CD14-positive monocyte (primary cell): ENCODE data around the gene C3orf62. TPM values are rescaled to one million over a fixed set of nuclear protein-coding genes. Genes with fewer than 3 reads are reported as not detected.

Source experiments
- DNase-seq, 3 donors: peaks; one replicate each; pipeline ENCODE4 v3.0.0-alpha.2; 2011 to 2022
- H2AFZ ChIP-seq: 2 replicates; pipeline ENCODE4 v1.6.0; 2012; ENCODE audit warnings: mild to moderate bottlenecking, low read depth, low read length, inconsistent platforms; ENCODE audit not compliant: insufficient read depth, poor library complexity, severe bottlenecking
- H3K27ac ChIP-seq, 2 donors: 1 replicate in 1 of 2; 2 replicates in 1 of 2; pipeline ENCODE4 v1.5.1; 2012 to 2013; ENCODE audit warnings: low read length in 2 of 2, control low read depth in 1 of 2, inconsistent platforms in 1 of 2, low read depth in 1 of 2, mild to moderate bottlenecking in 1 of 2
- H3K27me3 ChIP-seq, 2 donors: one replicate each; pipeline versions ENCODE4 v1.6.0 to v1.6.1; 2011 to 2013; ENCODE audit warnings: low read length in 2 of 2; ENCODE audit not compliant: control insufficient read depth in 2 of 2, insufficient read depth in 2 of 2
- H3K36me3 ChIP-seq, 2 donors: replicated peaks in 1 of 2; 1 replicate in 1 of 2; 2 replicates in 1 of 2; pipeline versions ENCODE4 v1.5.1 to v1.6.1; 2012 to 2013; ENCODE audit warnings: low read length in 2 of 2, control low read depth in 1 of 2, inconsistent platforms in 1 of 2, mild to moderate bottlenecking in 1 of 2; ENCODE audit not compliant: insufficient read depth in 2 of 2, control insufficient read depth in 1 of 2
- H3K4me1 ChIP-seq, 2 donors: 1 replicate in 1 of 2; 2 replicates in 1 of 2; pipeline versions ENCODE4 v1.5.1 to v1.6.1; 2012 to 2013; ENCODE audit warnings: low read length in 2 of 2, control low read depth in 1 of 2, inconsistent platforms in 1 of 2, mild to moderate bottlenecking in 1 of 2, moderate library complexity in 1 of 2; ENCODE audit not compliant: insufficient read depth in 2 of 2, control insufficient read depth in 1 of 2
- H3K4me2 ChIP-seq: replicated peaks from 2 replicates; pipeline ENCODE3; 2012; ENCODE audit warnings: low read length, moderate library complexity, mild to moderate bottlenecking; ENCODE audit not compliant: poor library complexity, severe bottlenecking; ENCODE audit errors: extremely low read depth
- H3K4me3 ChIP-seq, 3 experiments: fragments of 200-600 bp in 1 of 3; sonication (generic) in 1 of 3; replicated peaks in 1 of 3; 1 replicate in 2 of 3; 2 replicates in 1 of 3; pipeline ENCODE4 v1.5.1; 2011 to 2013; ENCODE audit warnings: low read length in 3 of 3, mild to moderate bottlenecking in 3 of 3, control low read depth in 2 of 3, low read depth in 2 of 3, inconsistent platforms in 1 of 3, moderate library complexity in 1 of 3
- H3K79me2 ChIP-seq: 2 replicates; pipeline ENCODE4 v1.6.0; 2012; ENCODE audit warnings: mild to moderate bottlenecking, control low read depth, inconsistent platforms, low read length, moderate library complexity; ENCODE audit not compliant: insufficient read depth
- H3K9ac ChIP-seq: 2 replicates; pipeline ENCODE4 v1.6.0; 2017; ENCODE audit warnings: low read length, mild to moderate bottlenecking; ENCODE audit not compliant: insufficient read depth, poor library complexity, severe bottlenecking
- H3K9me3 ChIP-seq, 2 donors: replicated peaks in 1 of 2; 1 replicate in 1 of 2; 2 replicates in 1 of 2; pipeline versions ENCODE4 v1.5.1 to v1.6.1; 2012 to 2013; ENCODE audit warnings: low read length in 2 of 2, control low read depth in 1 of 2; ENCODE audit not compliant: control insufficient read depth in 1 of 2, insufficient read depth in 1 of 2
- H4K20me1 ChIP-seq: 2 replicates; pipeline ENCODE4 v1.6.0; 2012; ENCODE audit warnings: mild to moderate bottlenecking, low read length, control low read depth, moderate library complexity; ENCODE audit not compliant: insufficient read depth
- H3K27ac Mint-ChIP-seq, 7 donors: one replicate each; pipeline ENCODE4 v1.8.0; 2020; ENCODE audit warnings: mild to moderate bottlenecking in 7 of 7, mixed read lengths in 7 of 7, moderate library complexity in 6 of 7, inconsistent platforms in 2 of 7
- H3K27me3 Mint-ChIP-seq, 3 donors: one replicate each; pipeline ENCODE4 v1.8.0; 2021 to 2022; ENCODE audit warnings: low read depth in 3 of 3, mild to moderate bottlenecking in 3 of 3, mixed read lengths in 3 of 3, moderate library complexity in 3 of 3, inconsistent platforms in 1 of 3
- H3K36me3 Mint-ChIP-seq, 2 donors: one replicate each; pipeline ENCODE4 v1.8.0; 2020; ENCODE audit warnings: mixed read lengths in 2 of 2, inconsistent platforms in 1 of 2, mild to moderate bottlenecking in 1 of 2
- H3K4me1 Mint-ChIP-seq: one replicate; pipeline ENCODE4 v1.8.0; 2020; ENCODE audit warnings: mild to moderate bottlenecking, mixed read lengths
- H3K4me3 Mint-ChIP-seq, 2 donors: one replicate each; pipeline ENCODE4 v1.8.0; 2020; ENCODE audit warnings: mild to moderate bottlenecking in 2 of 2, mixed read lengths in 2 of 2, moderate library complexity in 1 of 2
- H3K9me3 Mint-ChIP-seq, 7 donors: one replicate each; pipeline ENCODE4 v1.8.0; 2020 to 2022; ENCODE audit warnings: mixed read lengths in 7 of 7, mild to moderate bottlenecking in 6 of 7, moderate library complexity in 6 of 7, inconsistent platforms in 2 of 7
- CTCF ChIP-seq: fragments of 200-600 bp; IDR thresholded peaks from one replicate; pipeline ENCODE4 v1.8.0; 2022; ENCODE audit warnings: antibody characterized with exemption, mild to moderate bottlenecking
- WGBS: methylation state at CpG from one replicate; pipeline ENCODE4 v1.1.5; 2013; ENCODE audit warnings: missing lambda C conversion rate; ENCODE audit not compliant: insufficient coverage; 5-methylcytosine and 5-hydroxymethylcytosine counted together
- intact Hi-C, 2 donors: fragments of 100-400 bp; cut with micrococcal nuclease; formaldehyde crosslinking; loops; one replicate each; pipeline versions ENCODE4 v1.15.0 to v1.15.1; 2023
- polyA plus RNA-seq, 3 donors: library from polyadenylated mRNA; depleted of rRNA in 1 of 3; unstranded in 2 of 3; stranded (reverse) in 1 of 3; fragments of 300-500 nt in 2 of 3; fragments of >200 nt in 1 of 3; fragmentation: Illumina TruSeq in 2 of 3; gene quantifications; 1 replicate in 2 of 3; 2 replicates in 1 of 3; pipeline ENCODE4 v1.2.3, GENCODE V29; 2012 to 2021

The C3orf62 gene
- polyA plus RNA-seq, 3 donors = 0.60 to 15.7 (median 1.0) TPM

DNA sequence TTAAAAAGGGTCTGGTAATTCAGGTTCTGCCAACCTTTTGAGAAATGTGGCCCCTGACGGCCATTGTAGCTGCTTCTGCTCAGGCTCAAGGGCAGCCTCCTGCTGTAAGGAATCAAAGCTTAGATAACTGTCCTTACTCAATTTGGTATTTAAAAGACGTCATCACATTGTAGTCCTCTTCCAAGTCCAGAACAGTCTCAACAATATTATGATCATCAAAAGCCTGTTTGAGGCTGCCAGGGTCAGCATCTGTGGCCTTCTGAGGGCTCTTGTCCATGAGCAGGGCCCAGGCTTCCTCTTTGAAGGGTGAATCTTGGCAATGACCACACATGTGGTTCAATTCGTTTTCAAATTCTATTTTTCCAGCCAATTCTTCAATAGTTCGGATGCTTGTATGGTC is 6.0 kb downstream of the C3orf62 start:
- peak overlapping the region in 1 of 2 donors; percentile 36 for H3K27ac ChIP-seq
- no peaks in the 10 kb centered on the region for H3K27me3 ChIP-seq
- Mint-ChIP-seq H3K4me3 (no peak overlapping the region), H3K27ac (no peak overlapping the region), H3K27me3 (peaks cover 0 to 2% (median 0%) of the 10 kb centered on the region in 3 donors), H3K9me3 (no peaks in the 10 kb centered on the region), H3K36me3 (peaks cover 42 to 57% of the 10 kb centered on the region in 2 donors), H3K4me1 (peaks cover 10% of the 10 kb centered on the region)
- no peak for TF ChIP-seq CTCF
- H3K9ac ChIP-seq = no peak overlapping the region
- intact Hi-C loops = no loop called here
- peaks cover 3 to 10% of the 10 kb centered on the region in 2 donors for H3K4me1 ChIP-seq
- peaks cover 16 to 48% of the 10 kb centered on the region in 2 donors for H3K36me3 ChIP-seq
- H3K9me3 ChIP-seq = no peaks in the 10 kb centered on the region
- no peak overlapping the region for H3K4me2 ChIP-seq
- no peaks in the 10 kb centered on the region for H4K20me1 ChIP-seq
- no peaks in the 10 kb centered on the region for H3K79me2 ChIP-seq
- no peak overlapping the region for H2AFZ ChIP-seq
- WGBS = 100% methylated on average over 1 of the region's 4 CpGs
- H3K4me3 ChIP-seq = no peak overlapping the region
- no peak for DNase-seq

- H3K4me3 Mint-ChIP-seq = no peak overlapping the region
- H3K27ac ChIP-seq = peak overlapping the region in 1 of 2 donors; percentile 1
- H3K27me3 Mint-ChIP-seq = peaks cover 0 to 2% (median 0%) of the 10 kb centered on the region in 3 donors
- peaks cover 0 to 8% of the 10 kb centered on the region in 2 donors for H3K4me1 ChIP-seq
- H3K9ac ChIP-seq = no peak overlapping the region
- peaks cover 16 to 48% of the 10 kb centered on the region in 2 donors for H3K36me3 ChIP-seq
- intact Hi-C loops = loop anchor here in 1 of 2 donors (1.0 kb wide), 1 partner anchor 13 kb away; no protein-coding TSS in a partner anchor
- no peak for TF ChIP-seq CTCF
- no peak overlapping the region for H3K4me3 ChIP-seq
- no peaks in the 10 kb centered on the region for H3K27me3 ChIP-seq
- H3K27ac Mint-ChIP-seq = peak overlapping the region in 5 of 7 donors; percentile 7 to 71 (median 44)
- H3K4me1 Mint-ChIP-seq = peaks cover 5% of the 10 kb centered on the region
- no peak overlapping the region for H2AFZ ChIP-seq
- no peak for DNase-seq
- no CpG with 5 or more reads among the region's 2 CpGs for WGBS
- no peak overlapping the region for H3K4me2 ChIP-seq
- H3K9me3 ChIP-seq = no peaks in the 10 kb centered on the region
- H3K79me2 ChIP-seq = no peaks in the 10 kb centered on the region
- no peaks in the 10 kb centered on the region for H3K9me3 Mint-ChIP-seq
- H4K20me1 ChIP-seq = no peaks in the 10 kb centered on the region
- peaks cover 43 to 57% of the 10 kb centered on the region in 2 donors for H3K36me3 Mint-ChIP-seq
Measured at GRCh38 chr3:49270156-49270500, 6.9 kb downstream of the C3orf62 start.
